ENCODE data around the gene SLC7A7. TPM values are rescaled to one million over a fixed set of nuclear protein-coding genes. Genes with fewer than 3 reads are reported as not detected.

The SLC7A7 gene
- total RNA-seq, 1 donor from 2014 or later = 7.6 TPM

GRCh38 chr14:22844221-22845102 is 29.2 kb upstream of the SLC7A7 start:
- Histone ChIP-seq H3K36me3 (peaks cover 59 to 64% of the 10 kb centered on the region in 2 donors), H3K9me3 (no peaks in the 10 kb centered on the region), H3K27ac (peak overlapping the region; percentile 87 to 91), H3K4me3 (no peak overlapping the region), H3K4me1 (peaks cover 20 to 43% of the 10 kb centered on the region in 2 donors), H3K27me3 (no peaks in the 10 kb centered on the region)
- no peak for TF ChIP-seq CTCF (IDR thresholded peaks at IDR 0.05)
- no peak for DNase-seq (ENCODE audit: low spot score in 2 of 2)
- intact Hi-C loops (cut with DNase I) = loop anchor here (10.0 kb wide), 1 partner anchor 1370 kb away; the partner anchor contains the start of genes RAB2B and TOX4

- peaks cover 59 to 64% of the 10 kb centered on the region in 2 donors for H3K36me3 ChIP-seq
- no peak for TF ChIP-seq CTCF (IDR thresholded peaks at IDR 0.05)
- intact Hi-C loops (cut with DNase I) = loop anchor here (10.0 kb wide), 1 partner anchor 1369 kb away; the partner anchor contains the start of genes RAB2B and TOX4
- no peaks in the 10 kb centered on the region for H3K9me3 ChIP-seq
- peaks cover 12 to 42% of the 10 kb centered on the region in 2 donors for H3K4me1 ChIP-seq
- H3K27me3 ChIP-seq = no peaks in the 10 kb centered on the region
- H3K4me3 ChIP-seq = no peak overlapping the region
- no peak for DNase-seq (ENCODE audit: low spot score in 2 of 2)
- H3K27ac ChIP-seq = peak overlapping the region; percentile 24 to 87
Measured at GRCh38 chr14:22843123-22843925, 28.1 kb upstream of the SLC7A7 start.

- intact Hi-C loops (cut with DNase I) = loop anchor here (10.0 kb wide), 1 partner anchor 1368 kb away; the partner anchor contains the start of genes RAB2B and TOX4
- Histone ChIP-seq H3K9me3 (no peaks in the 10 kb centered on the region), H3K27me3 (no peaks in the 10 kb centered on the region), H3K4me3 (no peak overlapping the region), H3K36me3 (peaks cover 59 to 64% of the 10 kb centered on the region in 2 donors), H3K27ac (peak overlapping the region in 1 of 2 donors; percentile 24), H3K4me1 (peaks cover 12 to 33% of the 10 kb centered on the region in 2 donors)
- DNase-seq (ENCODE audit: low spot score in 2 of 2) = no peak
- no peak for TF ChIP-seq CTCF (IDR thresholded peaks at IDR 0.05)
Measured at GRCh38 chr14:22842211-22843122, 27.2 kb upstream of the SLC7A7 start.

GRCh38 chr14:22841769-22842168 is 26.5 kb upstream of the SLC7A7 start:
- H3K9me3 ChIP-seq = no peaks in the 10 kb centered on the region
- H3K27me3 ChIP-seq = no peaks in the 10 kb centered on the region
- peaks cover 7 to 26% of the 10 kb centered on the region in 2 donors for H3K4me1 ChIP-seq
- no peak overlapping the region for H3K4me3 ChIP-seq
- intact Hi-C loops (cut with DNase I) = loop anchor here (10.0 kb wide), 1 partner anchor 1367 kb away; the partner anchor contains the start of genes RAB2B and TOX4
- peak overlapping the region in 1 of 2 donors; percentile 21 for H3K27ac ChIP-seq
- H3K36me3 ChIP-seq = peaks cover 57 to 62% of the 10 kb centered on the region in 2 donors
- TF ChIP-seq CTCF (IDR thresholded peaks at IDR 0.05) = no peak
- no peak for DNase-seq (ENCODE audit: low spot score in 2 of 2)

Measured in ascending aorta (tissue), 2 donors.